Endodermal cell (in vitro differentiated cells): ENCODE data around the gene OMP. TPM values are rescaled to one million over a fixed set of nuclear protein-coding genes. Genes with fewer than 3 reads are reported as not detected.

Source experiments
- DNase-seq: peaks from one replicate; pipeline ENCODE4 v3.0.0-alpha.2; 2017
- H3K27ac ChIP-seq: 2 replicates; pipeline ENCODE4 v1.5.1; 2013; ENCODE audit warnings: mild to moderate bottlenecking, low read depth, low read length, moderate library complexity
- H3K27me3 ChIP-seq: 2 replicates; pipeline ENCODE4 v1.6.1; 2013; ENCODE audit warnings: mild to moderate bottlenecking, low read length, moderate library complexity; ENCODE audit not compliant: insufficient read depth, control insufficient read depth, poor library complexity, severe bottlenecking
- H3K36me3 ChIP-seq: 2 replicates; pipeline ENCODE4 v1.7.0; 2013; ENCODE audit warnings: mild to moderate bottlenecking, low read length, moderate library complexity; ENCODE audit not compliant: control insufficient read depth, insufficient read depth
- H3K4me1 ChIP-seq: one replicate; pipeline ENCODE4 v1.7.0; 2013; ENCODE audit warnings: low read length; ENCODE audit not compliant: control insufficient read depth, insufficient read depth
- H3K4me3 ChIP-seq: 2 replicates; pipeline ENCODE4 v1.5.1; 2013; ENCODE audit warnings: mild to moderate bottlenecking, low read length, moderate library complexity
- H3K9ac ChIP-seq: 2 replicates; pipeline ENCODE4 v1.6.1; 2013; ENCODE audit warnings: mild to moderate bottlenecking, low read length, moderate library complexity; ENCODE audit not compliant: poor library complexity, severe bottlenecking; ENCODE audit errors: extremely low read depth
- H3K9me3 ChIP-seq: 2 replicates; pipeline ENCODE4 v1.6.1; 2013; ENCODE audit warnings: mild to moderate bottlenecking, low read length, moderate library complexity; ENCODE audit not compliant: control insufficient read depth
- H3K27ac Mint-ChIP-seq: 2 replicates; pipeline ENCODE4 v1.8.0; 2020; ENCODE audit warnings: mixed read lengths
- H3K27me3 Mint-ChIP-seq: 2 replicates; pipeline ENCODE4 v1.8.0; 2021; ENCODE audit warnings: mild to moderate bottlenecking, mixed read lengths; ENCODE audit not compliant: insufficient read depth
- H3K36me3 Mint-ChIP-seq: 2 replicates; pipeline ENCODE4 v1.8.0; 2020; ENCODE audit warnings: low read depth, mixed read lengths
- H3K4me1 Mint-ChIP-seq: 2 replicates; pipeline ENCODE4 v1.8.0; 2020; ENCODE audit warnings: mixed read lengths
- H3K4me3 Mint-ChIP-seq: 2 replicates; pipeline ENCODE4 v1.8.0; 2020; ENCODE audit warnings: mild to moderate bottlenecking, moderate library complexity, mixed read lengths
- H3K9me3 Mint-ChIP-seq: 2 replicates; pipeline ENCODE4 v1.8.0; 2020; ENCODE audit warnings: mild to moderate bottlenecking, mixed read lengths
- CTCF ChIP-seq: fragments of 200-600 bp; sonication (generic); conservative IDR thresholded peaks from 2 replicates; pipeline ENCODE4 v1.5.0; 2021; ENCODE audit warnings: antibody characterized with exemption, mild to moderate bottlenecking
- WGBS, 2 experiments: methylation state at CpG; one replicate each; pipeline versions ENCODE4 v1.1.5 to v1.1.7; 2013; ENCODE audit warnings: missing lambda C conversion rate in 2 of 2, mixed read lengths in 1 of 2; ENCODE audit not compliant: insufficient coverage in 1 of 2, insufficient read length in 1 of 2; 5-methylcytosine and 5-hydroxymethylcytosine counted together
- total RNA-seq, 2 donors: library from RNA; stranded (reverse); fragmentation: NEBNext Ultra II Directional in 1 of 2; extraction: Animal tissue kit (Norgen Biotek cat#: 25700) in 1 of 2; gene quantifications; 2 replicates in 1 of 2; 3 replicates in 1 of 2; pipeline ENCODE4 v1.2.1, GENCODE V29; 2021

Gene OMP
- total RNA-seq, 2 donors from 2014 or later = 1.6 to 1.7 TPM

DNA sequence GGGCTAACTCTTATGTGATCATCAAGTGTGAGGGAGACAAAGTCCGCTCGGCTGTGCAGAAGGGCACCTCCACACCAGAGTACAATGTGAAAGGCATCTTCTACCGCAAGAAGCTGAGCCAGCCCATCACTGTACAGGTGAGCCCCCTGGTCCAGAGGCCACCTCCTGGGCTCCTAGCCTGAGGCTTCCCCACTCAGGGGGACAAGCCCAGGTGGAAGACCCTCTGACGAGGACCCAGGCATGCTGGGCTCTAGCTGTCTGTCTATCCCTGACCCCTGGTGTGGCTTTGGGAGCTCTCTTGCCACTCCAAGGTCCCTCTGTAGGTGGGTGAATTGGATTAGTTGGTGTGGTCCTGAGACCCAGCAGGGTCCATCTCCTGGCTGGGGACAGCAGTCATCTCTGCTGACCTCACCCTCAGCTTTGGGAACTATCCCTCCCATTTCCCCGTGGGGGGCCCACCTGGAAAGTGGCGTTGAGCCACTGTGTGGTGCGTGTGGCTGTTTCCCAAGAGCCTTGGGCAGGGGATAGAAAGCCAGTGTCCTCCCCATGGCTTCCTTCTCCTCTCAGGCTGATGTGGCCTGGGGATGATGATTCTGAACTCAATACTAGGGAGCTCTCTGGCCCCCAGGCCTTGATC lies 20.1 kb downstream of the OMP start:
- H3K27ac Mint-ChIP-seq = no peak overlapping the region

GRCh38 chr11:77123591-77123990 lies 21.0 kb downstream of the OMP start:
- H3K4me1 ChIP-seq = no peaks in the 10 kb centered on the region
- H3K4me3 Mint-ChIP-seq = no peak overlapping the region
- no peak overlapping the region for H3K4me3 ChIP-seq
- H3K9me3 ChIP-seq = no peaks in the 10 kb centered on the region
- no peak for TF ChIP-seq CTCF
- H3K36me3 Mint-ChIP-seq = peaks cover 7% of the 10 kb centered on the region
- H3K27me3 ChIP-seq = no peaks in the 10 kb centered on the region
- peaks cover 9% of the 10 kb centered on the region for H3K4me1 Mint-ChIP-seq
- 95 to 98% methylated on average over 7 to 8 of the region's 8 CpGs for WGBS, 2 experiments
- H3K27me3 Mint-ChIP-seq = peaks cover 6% of the 10 kb centered on the region
- no peak for DNase-seq
- peak overlapping the region; percentile 31 for H3K27ac Mint-ChIP-seq
- no peaks in the 10 kb centered on the region for H3K36me3 ChIP-seq
- no peak overlapping the region for H3K27ac ChIP-seq
- H3K9me3 Mint-ChIP-seq = no peaks in the 10 kb centered on the region
- no peak overlapping the region for H3K9ac ChIP-seq

More for the DNA sequence above, 20.1 kb downstream of the OMP start:
- no peaks in the 10 kb centered on the region for H3K9me3 Mint-ChIP-seq
- WGBS, 2 experiments = 92 to 97% methylated on average over 4 to 7 of the region's 7 CpGs
- no peaks in the 10 kb centered on the region for H3K27me3 ChIP-seq
- H3K9me3 ChIP-seq = no peaks in the 10 kb centered on the region
- no peaks in the 10 kb centered on the region for H3K36me3 ChIP-seq
- DNase-seq = no peak
- H3K4me3 Mint-ChIP-seq = no peak overlapping the region
- peaks cover 3% of the 10 kb centered on the region for H3K4me1 Mint-ChIP-seq
- no peak overlapping the region for H3K9ac ChIP-seq
- H3K4me1 ChIP-seq = no peaks in the 10 kb centered on the region
- H3K36me3 Mint-ChIP-seq = peaks cover 9% of the 10 kb centered on the region
- peaks cover 3% of the 10 kb centered on the region for H3K27me3 Mint-ChIP-seq
- TF ChIP-seq CTCF = no peak
- H3K27ac ChIP-seq = no peak overlapping the region
- no peak overlapping the region for H3K4me3 ChIP-seq

- H3K9me3 Mint-ChIP-seq = no peaks in the 10 kb centered on the region
- no peak overlapping the region for H3K9ac ChIP-seq
- H3K36me3 ChIP-seq = no peaks in the 10 kb centered on the region
- H3K27ac ChIP-seq = no peak overlapping the region
- H3K27me3 Mint-ChIP-seq = peaks cover 6% of the 10 kb centered on the region
- TF ChIP-seq CTCF = no peak
- no peak overlapping the region for H3K4me3 ChIP-seq
- no peak for DNase-seq
- H3K27ac Mint-ChIP-seq = peak overlapping the region; percentile 31
- no peaks in the 10 kb centered on the region for H3K9me3 ChIP-seq
- no peaks in the 10 kb centered on the region for H3K27me3 ChIP-seq
- H3K4me3 Mint-ChIP-seq = no peak overlapping the region
- 93 to 100% methylated on average over 3 to 8 of the region's 8 CpGs for WGBS, 2 experiments
- H3K4me1 ChIP-seq = no peaks in the 10 kb centered on the region
- H3K4me1 Mint-ChIP-seq = peaks cover 9% of the 10 kb centered on the region
- H3K36me3 Mint-ChIP-seq = peaks cover 7% of the 10 kb centered on the region
These were observed 21.4 kb downstream of the OMP start for GRCh38 chr11:77124041-77124440.
